GM19467 (cell line): ENCODE measurements around the gene CACNG4.

Experiments
- ATAC-seq: cut with Tn5 transposase; IDR thresholded peaks from one replicate; pipeline ENCODE4 v1.9.1; 2021; ENCODE audit warnings: mild to moderate bottlenecking, moderate library complexity; ENCODE audit not compliant: unreplicated experiment

The CACNG4 gene

GRCh38 chr17:66963909-66964771 lies at the start of gene CACNG4:
Gene CACNG4, plus strand, starts transcription at chr17:66964707. Its CDS starts 205 bp downstream, at chr17:66964912.
- no peak for ATAC-seq

GRCh38 chr17:66915204-66915611 lies 49.3 kb upstream of the CACNG4 start:
- ATAC-seq = no peak

GRCh38 chr17:66915792-66916191 lies 48.7 kb upstream of the CACNG4 start:
- no peak for ATAC-seq

GRCh38 chr17:66916946-66917345 lies 47.6 kb upstream of the CACNG4 start:
- ATAC-seq = no peak

- ATAC-seq = no peak
These were observed 45.6 kb upstream of the CACNG4 start for GRCh38 chr17:66918896-66919295.

- no peak for ATAC-seq
These were observed 44.1 kb upstream of the CACNG4 start for GRCh38 chr17:66920435-66920834.

- ATAC-seq = no peak
These were observed 43.6 kb upstream of the CACNG4 start for GRCh38 chr17:66920950-66921349.

GRCh38 chr17:66923886-66924285 lies 40.6 kb upstream of the CACNG4 start:
- ATAC-seq = no peak

- ATAC-seq = no peak
These were observed 38.6 kb upstream of the CACNG4 start for GRCh38 chr17:66925811-66926500.

GRCh38 chr17:66928949-66929348 lies 35.6 kb upstream of the CACNG4 start:
- no peak for ATAC-seq

- ATAC-seq = no peak
These were observed 34.9 kb upstream of the CACNG4 start for GRCh38 chr17:66929591-66929990.

- no peak for ATAC-seq
These were observed 33.6 kb upstream of the CACNG4 start for GRCh38 chr17:66930933-66931332.

- ATAC-seq = no peak
These were observed 32.2 kb upstream of the CACNG4 start for GRCh38 chr17:66932311-66932710.

GRCh38 chr17:66934040-66934439 lies 30.5 kb upstream of the CACNG4 start:
- ATAC-seq = no peak

GRCh38 chr17:66935717-66936116 lies 28.8 kb upstream of the CACNG4 start:
- ATAC-seq = no peak

GRCh38 chr17:66938656-66939055 lies 25.9 kb upstream of the CACNG4 start:
- ATAC-seq = no peak

GRCh38 chr17:66939461-66940114 lies 24.9 kb upstream of the CACNG4 start:
- ATAC-seq = no peak

GRCh38 chr17:66941249-66941648 lies 23.3 kb upstream of the CACNG4 start:
- no peak for ATAC-seq

GRCh38 chr17:66941773-66942450 lies 22.6 kb upstream of the CACNG4 start:
- no peak for ATAC-seq

- ATAC-seq = no peak
These were observed 21.8 kb upstream of the CACNG4 start for GRCh38 chr17:66942451-66943264.
